K562 (cell line): Measurements from ENCODE around the gene SEC24A. TPM values are rescaled to one million over a fixed set of nuclear protein-coding genes. Genes with fewer than 3 reads are reported as not detected.

Source experiments
- ATAC-seq: fragments of 200-7000 bp; cut with Tn5 transposase; 3 replicates; pipeline ENCODE4 v1.9.1; 2020; ENCODE audit warnings: moderate library complexity
- BruUV-seq: library from RNA; stranded (reverse); fragments of 400-500 nt; replicated peaks from 2 replicates; lab custom pipeline; 2021; lab: Mats Ljungman, UMichigan
- CTCF ChIA-PET: fragments of 300-600 bp; formaldehyde crosslinking; extraction: SDS; loops from one replicate; lab custom pipeline; 2021; ENCODE audit warnings: low intra/inter-chr PET ratio; lab: Yijun Ruan, JAX
- POLR2A ChIA-PET: fragments of 300-600, 350-650 bp; sonication (Branson Sonifier 250); formaldehyde crosslinking; extraction: SDS; loops from one replicate; lab custom pipeline; 2021; ENCODE audit warnings: antibody characterized with exemption, inconsistent platforms; lab: Yijun Ruan, JAX
- DNase-seq, 4 experiments: peaks; one replicate each; pipeline versions ENCODE4 v3.0.0 to v3.0.0-alpha.2; 2011 to 2018; ENCODE audit warnings: low spot score in 3 of 4, mixed read lengths in 3 of 4; ENCODE audit errors: extremely low read depth in 1 of 4
- FAIRE-seq: peaks from 2 replicates; lab custom pipeline; 2011; peaks lifted over from hg19 to GRCh38; lab: Jason Lieb, UNC
- H2AFZ ChIP-seq: 2 replicates; pipeline ENCODE4 v1.6.0; 2011; ENCODE audit warnings: low read depth, low read length, control low read depth, inconsistent platforms
- H3K27ac ChIP-seq: fragments of 200-600 bp; 3 replicates; pipeline ENCODE4 v1.8.0; 2011; ENCODE audit warnings: low read depth, mild to moderate bottlenecking, control low read depth, inconsistent platforms, low read length, moderate library complexity, mixed read lengths; ENCODE audit errors: extremely low read depth
- H3K27me3 ChIP-seq, 2 experiments: fragments of 300-600 bp in 1 of 2; 2 replicates in 1 of 2; 3 replicates in 1 of 2; pipeline versions ENCODE4 v1.6.0 to v1.8.0; 2011; ENCODE audit warnings: inconsistent platforms in 2 of 2, low read length in 2 of 2, mild to moderate bottlenecking in 1 of 2, mixed read lengths in 1 of 2, moderate library complexity in 1 of 2; ENCODE audit not compliant: control insufficient read depth in 2 of 2, insufficient read depth in 2 of 2
- H3K36me3 ChIP-seq: fragments of 300-600 bp; 3 replicates; pipeline ENCODE4 v1.8.0; 2011; ENCODE audit warnings: mild to moderate bottlenecking, low read length, inconsistent platforms; ENCODE audit not compliant: control insufficient read depth, insufficient read depth
- H3K4me1 ChIP-seq, 2 experiments: fragments of 200-600 bp in 1 of 2; replicated peaks in 1 of 2; 2 replicates in 1 of 2; 3 replicates in 1 of 2; pipeline versions ENCODE4 v1.5.1 to v1.8.0; 2011; ENCODE audit warnings: inconsistent platforms in 2 of 2, low read length in 2 of 2, mild to moderate bottlenecking in 1 of 2, mixed read lengths in 1 of 2, moderate library complexity in 1 of 2; ENCODE audit not compliant: control insufficient read depth in 2 of 2, insufficient read depth in 2 of 2
- H3K4me2 ChIP-seq: 2 replicates; pipeline ENCODE4 v1.6.1; 2011; ENCODE audit warnings: low read length, control low read depth, inconsistent platforms, mixed read lengths; ENCODE audit not compliant: insufficient read depth
- H3K4me3 ChIP-seq: fragments of 200-600 bp; sonication (generic), shearing (Covaris generic); 2 replicates; pipeline ENCODE4 v1.5.1; 2016; ENCODE audit warnings: control low read depth, inconsistent platforms
- H3K79me2 ChIP-seq: fragments of 200-600 bp; 3 replicates; pipeline ENCODE4 v1.8.0; 2011; ENCODE audit warnings: low read length, inconsistent platforms; ENCODE audit not compliant: control insufficient read depth, insufficient read depth
- H3K9ac ChIP-seq, 2 experiments: 2 replicates each; pipeline versions ENCODE4 v1.6.0 to v1.6.1; 2011; ENCODE audit warnings: low read depth in 2 of 2, low read length in 2 of 2, control low read depth in 1 of 2, inconsistent platforms in 1 of 2, mild to moderate bottlenecking in 1 of 2, mixed read lengths in 1 of 2; ENCODE audit not compliant: insufficient read depth in 1 of 2
- H3K9me1 ChIP-seq: one replicate; pipeline ENCODE4 v1.6.0; 2011; ENCODE audit warnings: inconsistent platforms, mild to moderate bottlenecking, low read length, moderate library complexity; ENCODE audit not compliant: control insufficient read depth, insufficient read depth
- H3K9me3 ChIP-seq: replicated peaks from 2 replicates; pipeline ENCODE4 v1.5.1; 2011; ENCODE audit warnings: low read depth, low read length, inconsistent platforms; ENCODE audit not compliant: control insufficient read depth, insufficient read depth
- H4K20me1 ChIP-seq: replicated peaks from 2 replicates; pipeline ENCODE4 v1.6.1; 2011; ENCODE audit warnings: low read length, inconsistent platforms, mixed read lengths; ENCODE audit not compliant: control insufficient read depth, insufficient read depth
- EGR1 ChIP-seq: fragments of 450-650 bp; conservative IDR thresholded peaks from 2 replicates; pipeline ENCODE4 v1.6.1; 2017; ENCODE audit warnings: mild to moderate bottlenecking
- GATA2 ChIP-seq: sonication (generic); formaldehyde crosslinking; IDR thresholded peaks from 2 replicates; pipeline ENCODE4 v1.4.0; 2020; ENCODE audit warnings: mild to moderate bottlenecking, missing genetic modification reagents
- MEIS2 ChIP-seq: fragments of 450-650 bp; IDR thresholded peaks from 2 replicates; pipeline ENCODE4 v1.6.1; 2014; ENCODE audit warnings: mild to moderate bottlenecking; ENCODE audit not compliant: partially characterized antibody
- MTA3 ChIP-seq: fragments of 450-650 bp; formaldehyde crosslinking; IDR thresholded peaks from 2 replicates; pipeline ENCODE4 v1.6.1; 2017; ENCODE audit warnings: mild to moderate bottlenecking, borderline replicate concordance
- NCOA6 ChIP-seq: fragments of 450-650 bp; IDR thresholded peaks from 2 replicates; pipeline ENCODE4 v1.6.1; 2017; ENCODE audit warnings: mild to moderate bottlenecking
- NCOR1 ChIP-seq: fragments of 450-650 bp; IDR thresholded peaks from 2 replicates; pipeline ENCODE4 v1.6.1; 2016; ENCODE audit warnings: mild to moderate bottlenecking, moderate library complexity
- NELFE ChIP-seq: IDR thresholded peaks from 2 replicates; pipeline ENCODE4 v1.6.1; 2011; ENCODE audit warnings: mild to moderate bottlenecking; ENCODE audit not compliant: insufficient read depth, insufficient read length
- NR1H2 ChIP-seq: sonication (generic); formaldehyde crosslinking; IDR thresholded peaks from 2 replicates; pipeline ENCODE4 v1.4.0; 2020; ENCODE audit warnings: mild to moderate bottlenecking, missing genetic modification reagents
- NR3C1 ChIP-seq: sonication (generic); formaldehyde crosslinking; IDR thresholded peaks from 2 replicates; pipeline ENCODE4 v1.8.1; 2022; ENCODE audit warnings: missing genetic modification reagents
- POLR3G ChIP-seq: IDR thresholded peaks from 2 replicates; pipeline ENCODE4 v1.6.1; 2011; ENCODE audit not compliant: insufficient read length, insufficient replicate concordance; ENCODE audit errors: extremely low read depth
- PTRF ChIP-seq: fragments of 450-650 bp; IDR thresholded peaks from 2 replicates; pipeline ENCODE4 v1.6.1; 2016; ENCODE audit warnings: mild to moderate bottlenecking, missing genetic modification characterization, missing compliant biosample characterization
- TBP ChIP-seq: optimal IDR thresholded peaks from 2 replicates; pipeline ENCODE3; 2011; ENCODE audit warnings: low read depth, low read length, improper control_type of control experiment
- TRIM28 ChIP-seq: fragments of 450-650 bp; IDR thresholded peaks from 2 replicates; pipeline ENCODE4 v1.6.1; 2017
- YY1 ChIP-seq, 3 experiments: IDR thresholded peaks; 2 replicates each; pipeline ENCODE4 v1.6.1; 2011; ENCODE audit warnings: low read length in 2 of 3, mild to moderate bottlenecking in 2 of 3, moderate library complexity in 2 of 3, borderline replicate concordance in 1 of 3, control low read depth in 1 of 3, low read depth in 1 of 3; ENCODE audit not compliant: insufficient read depth in 3 of 3, insufficient replicate concordance in 2 of 3, control insufficient read depth in 1 of 3, insufficient read length in 1 of 3; ENCODE audit errors: extremely low read depth in 1 of 3
- ZNF124 ChIP-seq: sonication (generic); formaldehyde crosslinking; IDR thresholded peaks from 2 replicates; pipeline ENCODE4 v1.8.1; 2022; ENCODE audit warnings: missing genetic modification reagents
- ZNF175 ChIP-seq: fragments of 200-800 bp; sonication (Bioruptor generic); IDR thresholded peaks from 2 replicates; pipeline ENCODE4 v1.6.1; 2016; ENCODE audit warnings: low read depth, mild to moderate bottlenecking, missing genetic modification characterization, missing compliant biosample characterization
- ZNF644 ChIP-seq: fragments of 200-800 bp; sonication (Bioruptor generic); IDR thresholded peaks from 2 replicates; pipeline ENCODE4 v1.6.1; 2016; ENCODE audit warnings: low read depth, missing genetic modification characterization, missing compliant biosample characterization
- WGBS: fragments of 100-300 bp; shearing (Covaris generic); methylation state at CpG from one replicate; pipeline ENCODE4 v1.1.6; 2016; ENCODE audit warnings: low coverage, mixed read lengths; ENCODE audit not compliant: insufficient coverage; ENCODE audit errors: missing lambda C conversion rate; 5-methylcytosine and 5-hydroxymethylcytosine counted together
- in situ Hi-C: fragments of 300-500 bp; cut with MboI; formaldehyde crosslinking; loops from 4 replicates; pipeline ENCODE4 v1.15.0; 2018; ENCODE audit warnings: inconsistent platforms, mixed read lengths
- intact Hi-C: fragments of 100-400 bp; cut with micrococcal nuclease; formaldehyde crosslinking; loops from 2 replicates; pipeline ENCODE4 v1.14.2; 2022
- polyA plus RNA-seq, 8 experiments: library from polyadenylated mRNA; depleted of rRNA in 4 of 8; stranded (reverse) in 5 of 8; unstranded in 3 of 8; fragments of >200 nt; fragmentation: Nextera tagmentation in 2 of 8; fragmentation: Illumina TruSeq in 1 of 8; extraction: Ambion mirVana in 2 of 8; extraction: Trizol in 1 of 8; gene quantifications; 2 replicates each; pipeline versions ENCODE4 v1.2.1 to v1.2.3, GENCODE V29; 2011 to 2014; ENCODE audit warnings: inconsistent platforms in 1 of 8, missing spikeins in 1 of 8
- total RNA-seq, 7 experiments: library from RNA; depleted of rRNA in 6 of 7; stranded (reverse); fragments of >200 nt in 6 of 7; fragmentation: Illumina TruSeq in 2 of 7; extraction: Trizol in 2 of 7; gene quantifications; 2 replicates each; pipeline versions ENCODE4 v1.2.1 to v1.2.3, GENCODE V29; 2011 to 2021; ENCODE audit warnings: low replicate concordance in 1 of 7
- TF ChIP-seq, protein P1 (sequence below): fragments of 450-650 bp; IDR thresholded peaks from 2 replicates; pipeline ENCODE4 v1.6.1; 2016

Gene SEC24A
- total and polyA plus RNA-seq, 9 of the 15 experiments (the other 6 are each of a cell fraction or from before 2014, with no cell fraction given), result 7.9 to 36.5 (median 17.5) TPM

GRCh38 chr5:134600600-134600999 lies 48.0 kb upstream of the SEC24A start:
- peaks cover 22% of the 10 kb centered on the region for H3K36me3 ChIP-seq
- no peak overlapping the region for H3K9ac ChIP-seq
- no peaks in the 10 kb centered on the region for H3K9me1 ChIP-seq
- H3K9me3 ChIP-seq, result no peaks in the 10 kb centered on the region
- in situ Hi-C loops (no loop called here), intact Hi-C loops (no loop called here)
- no peaks in the 10 kb centered on the region for H3K79me2 ChIP-seq
- no peaks in the 10 kb centered on the region for H3K27me3 ChIP-seq
- no TSS peak for BruUV-seq
- no peak overlapping the region for H3K4me2 ChIP-seq
- DNase-seq, result no peak
- H3K4me3 ChIP-seq, result no peak overlapping the region
- ChIA-PET CTCF (no interaction called here), POLR2A (no interaction called here)
- no peak for FAIRE-seq
- no peaks in the 10 kb centered on the region for H3K4me1 ChIP-seq
- ATAC-seq, result no peak
- H4K20me1 ChIP-seq, result no peaks in the 10 kb centered on the region
- no peak overlapping the region for H2AFZ ChIP-seq
- TF ChIP-seq MTA3 (no peak), TBP (no peak), NCOA6 (no peak), ZNF644 (tag) (no peak), EGR1 (peak; percentile 52), GATA2 (CRISPR knock-in tag) (no peak), POLR3G (no peak), ZNF175 (CRISPR knock-in tag) (no peak)
- H3K27ac ChIP-seq, result no peak overlapping the region
- 48% methylated on average over 2 of the region's 3 CpGs for WGBS

GRCh38 chr5:134603059-134603458 lies 45.5 kb upstream of the SEC24A start:
- peak; percentile 11 for FAIRE-seq
- intact Hi-C loops (no loop called here), in situ Hi-C loops (no loop called here)
- no peak for ATAC-seq
- Histone ChIP-seq H3K27ac (no peak overlapping the region), H3K9ac (no peak overlapping the region), H3K79me2 (no peaks in the 10 kb centered on the region), H4K20me1 (no peaks in the 10 kb centered on the region), H3K4me1 (no peaks in the 10 kb centered on the region), H3K36me3 (peaks cover 44% of the 10 kb centered on the region), H2AFZ (no peak overlapping the region), H3K9me1 (no peaks in the 10 kb centered on the region), H3K4me2 (no peak overlapping the region), H3K27me3 (no peaks in the 10 kb centered on the region), H3K4me3 (no peak overlapping the region), H3K9me3 (no peaks in the 10 kb centered on the region)
- WGBS, result 50% methylated on average over 1 of the region's 1 CpG
- CTCF ChIA-PET, result no interaction called here
- BruUV-seq, result no TSS peak
- DNase-seq, result no peak
- POLR2A ChIA-PET, result no interaction called here
- TF ChIP-seq, protein P1, sequence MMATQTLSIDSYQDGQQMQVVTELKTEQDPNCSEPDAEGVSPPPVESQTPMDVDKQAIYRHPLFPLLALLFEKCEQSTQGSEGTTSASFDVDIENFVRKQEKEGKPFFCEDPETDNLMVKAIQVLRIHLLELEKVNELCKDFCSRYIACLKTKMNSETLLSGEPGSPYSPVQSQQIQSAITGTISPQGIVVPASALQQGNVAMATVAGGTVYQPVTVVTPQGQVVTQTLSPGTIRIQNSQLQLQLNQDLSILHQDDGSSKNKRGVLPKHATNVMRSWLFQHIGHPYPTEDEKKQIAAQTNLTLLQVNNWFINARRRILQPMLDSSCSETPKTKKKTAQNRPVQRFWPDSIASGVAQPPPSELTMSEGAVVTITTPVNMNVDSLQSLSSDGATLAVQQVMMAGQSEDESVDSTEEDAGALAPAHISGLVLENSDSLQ, result peak; percentile 38; the same call in 1 of the 2 replicates
- TF ChIP-seq EGR1 (no peak), NCOR1 (no peak), NELFE (no peak), TRIM28 (no peak), PTRF (tag) (no peak), ZNF124 (CRISPR knock-in tag) (no peak), MEIS2 (peak; percentile 50), NR3C1 (no peak), YY1 (IDR thresholded peaks at IDR 0.05; ENCODE audit: borderline replicate concordance in 1 of 3, control insufficient read depth in 1 of 3, extremely low read depth in 1 of 3, insufficient read depth in 3 of 3, insufficient read length in 1 of 3, insufficient replicate concordance in 2 of 3, low read depth in 1 of 3, low read length in 2 of 3) (no peak), NR1H2 (no peak)
